ENCODE data around the gene KLF3. TPM values are rescaled to one million over a fixed set of nuclear protein-coding genes. Genes with fewer than 3 reads are reported as not detected.

KLF3 gene
- polyA plus RNA-seq (2013, experiment 1 of 2): 35.1 TPM
- 35.0 TPM for polyA plus RNA-seq (2013, experiment 2 of 2)

- Histone ChIP-seq H3K18ac (ENCODE audit: low read depth in 1 of 2, low read length in 2 of 2) (peak within 1 kb of the TSS; percentile 94 to 99), H3K23ac (ENCODE audit: low read length in 2 of 2) (peak within 1 kb of the TSS; percentile 90 to 95)
- WGBS: under 1% methylated on average over 17 of the region's 110 CpGs
These were observed at the start of gene KLF3 for GRCh38 chr4:38663801-38664705. KLF3 (plus strand) TSS chr4:38664199; CDS start chr4:38680626, 16,427 bp downstream.

GRCh38 chr4:38614231-38614630 is 49.8 kb upstream of the KLF3 start:
- H3K79me1 ChIP-seq (replicated peaks; ENCODE audit: low read length, poor library complexity, severe bottlenecking): no peaks in the 10 kb centered on the region
- H3K4me2 ChIP-seq (ENCODE audit: low read length, poor library complexity, severe bottlenecking): no peak overlapping the region
- peak overlapping the region; percentile 48 for H2BK15ac ChIP-seq (ENCODE audit: low read depth, poor library complexity, severe bottlenecking)
- no peak overlapping the region for H2AFZ ChIP-seq (ENCODE audit: low read depth, low read length)
- no peaks in the 10 kb centered on the region for H3K4me1 ChIP-seq (ENCODE audit: control insufficient read depth, insufficient read depth, low read depth, low read length)
- H3K23ac ChIP-seq (ENCODE audit: low read length in 2 of 2): peak overlapping the region in 1 of 2 experiments; percentile 71
- no peak overlapping the region for H2BK5ac ChIP-seq (ENCODE audit: low read depth, low read length, poor library complexity, severe bottlenecking)
- peak overlapping the region; percentile 77 for H2BK120ac ChIP-seq (ENCODE audit: low read depth, low read length)
- H3K36me3 ChIP-seq (ENCODE audit: control insufficient read depth in 1 of 2, insufficient read depth in 2 of 2, low read depth in 1 of 2, low read length in 2 of 2): no peaks in the 10 kb centered on the region
- H3K9me3 ChIP-seq (ENCODE audit: control insufficient read depth, low read length): no peaks in the 10 kb centered on the region
- no peak overlapping the region for H3K4me3 ChIP-seq (ENCODE audit: insufficient read depth in 1 of 2, low read depth in 1 of 2, low read length in 2 of 2)
- no peak overlapping the region for H2AK5ac ChIP-seq (ENCODE audit: low read length, severe bottlenecking)
- no peak overlapping the region for H3K14ac ChIP-seq (ENCODE audit: low read length in 2 of 2)
- H3K4ac ChIP-seq (ENCODE audit: low read depth in 1 of 2, low read length in 2 of 2): no peak overlapping the region
- peak overlapping the region in 1 of 2 experiments; percentile 59 for H3K18ac ChIP-seq (ENCODE audit: low read depth in 1 of 2, low read length in 2 of 2)
- H4K8ac ChIP-seq (ENCODE audit: low read length): peak overlapping the region; percentile 93
- no peak overlapping the region for H3K9ac ChIP-seq (ENCODE audit: low read length)
- no peak overlapping the region for H3K27ac ChIP-seq (ENCODE audit: low read length, poor library complexity, severe bottlenecking)
- WGBS: 100% methylated on average over 1 of the region's 4 CpGs
- H3K27me3 ChIP-seq (ENCODE audit: control insufficient read depth in 1 of 2, insufficient read depth in 1 of 2, low read length in 2 of 2): no peaks in the 10 kb centered on the region
- H4K91ac ChIP-seq (ENCODE audit: low read length): no peak overlapping the region
- peak; percentile 63 for DNase-seq
- H2BK12ac ChIP-seq (ENCODE audit: low read length in 2 of 2): peak overlapping the region in 1 of 2 experiments; percentile 87

More at GRCh38 chr4:38663801-38664705, at the start of gene KLF3:
- Histone ChIP-seq H2BK12ac (ENCODE audit: low read length in 2 of 2) (peak within 1 kb of the TSS; percentile 75 to 89), H3K9ac (ENCODE audit: low read length) (peak within 1 kb of the TSS; percentile 96), H2BK15ac (ENCODE audit: low read depth, poor library complexity, severe bottlenecking) (peak within 1 kb of the TSS; percentile 97), H2BK5ac (ENCODE audit: low read depth, low read length, poor library complexity, severe bottlenecking) (peak within 1 kb of the TSS; percentile 91), H2BK120ac (ENCODE audit: low read depth, low read length) (peak within 1 kb of the TSS; percentile 96), H3K14ac (ENCODE audit: low read length in 2 of 2) (peak within 1 kb of the TSS; percentile 86 to 96), H3K79me1 (replicated peaks; ENCODE audit: low read length, poor library complexity, severe bottlenecking) (peaks cover 4% of the 10 kb centered on the region), H3K27me3 (ENCODE audit: control insufficient read depth in 1 of 2, insufficient read depth in 1 of 2, low read length in 2 of 2) (no peaks in the 10 kb centered on the region), H3K27ac (ENCODE audit: low read length, poor library complexity, severe bottlenecking) (peak within 1 kb of the TSS; percentile 91), H3K4me1 (ENCODE audit: control insufficient read depth, insufficient read depth, low read depth, low read length) (peaks cover 4% of the 10 kb centered on the region), H4K91ac (ENCODE audit: low read length) (peak within 1 kb of the TSS; percentile 87), H4K8ac (ENCODE audit: low read length) (peak within 1 kb of the TSS; percentile 90), H3K4me2 (ENCODE audit: low read length, poor library complexity, severe bottlenecking) (peak within 1 kb of the TSS; percentile 89), H3K36me3 (ENCODE audit: control insufficient read depth in 1 of 2, insufficient read depth in 2 of 2, low read depth in 1 of 2, low read length in 2 of 2) (no peaks in the 10 kb centered on the region), H2AFZ (ENCODE audit: low read depth, low read length) (peak within 1 kb of the TSS; percentile 19), H3K4me3 (ENCODE audit: insufficient read depth in 1 of 2, low read depth in 1 of 2, low read length in 2 of 2) (peak within 1 kb of the TSS; percentile 86 to 92), H2AK5ac (ENCODE audit: low read length, severe bottlenecking) (no peak within 1 kb of the TSS), H3K9me3 (ENCODE audit: control insufficient read depth, low read length) (no peaks in the 10 kb centered on the region), H3K4ac (ENCODE audit: low read depth in 1 of 2, low read length in 2 of 2) (peak within 1 kb of the TSS; percentile 75 to 98)
- peak; percentile 89 for DNase-seq

GRCh38 chr4:38615847-38616246 is 48.2 kb upstream of the KLF3 start:
- no peak overlapping the region for H4K8ac ChIP-seq (ENCODE audit: low read length)
- H2BK12ac ChIP-seq (ENCODE audit: low read length in 2 of 2): no peak overlapping the region
- H3K14ac ChIP-seq (ENCODE audit: low read length in 2 of 2): no peak overlapping the region
- H3K4ac ChIP-seq (ENCODE audit: low read depth in 1 of 2, low read length in 2 of 2): no peak overlapping the region
- H2BK15ac ChIP-seq (ENCODE audit: low read depth, poor library complexity, severe bottlenecking): peak overlapping the region; percentile 8
- H3K4me3 ChIP-seq (ENCODE audit: insufficient read depth in 1 of 2, low read depth in 1 of 2, low read length in 2 of 2): no peak overlapping the region
- DNase-seq: no peak
- H3K23ac ChIP-seq (ENCODE audit: low read length in 2 of 2): no peak overlapping the region
- no peak overlapping the region for H2BK120ac ChIP-seq (ENCODE audit: low read depth, low read length)
- H4K91ac ChIP-seq (ENCODE audit: low read length): no peak overlapping the region
- H3K4me1 ChIP-seq (ENCODE audit: control insufficient read depth, insufficient read depth, low read depth, low read length): no peaks in the 10 kb centered on the region
- H2AFZ ChIP-seq (ENCODE audit: low read depth, low read length): no peak overlapping the region
- no peak overlapping the region for H3K27ac ChIP-seq (ENCODE audit: low read length, poor library complexity, severe bottlenecking)
- no peak overlapping the region for H3K9ac ChIP-seq (ENCODE audit: low read length)
- no peak overlapping the region for H2AK5ac ChIP-seq (ENCODE audit: low read length, severe bottlenecking)
- no peaks in the 10 kb centered on the region for H3K36me3 ChIP-seq (ENCODE audit: control insufficient read depth in 1 of 2, insufficient read depth in 2 of 2, low read depth in 1 of 2, low read length in 2 of 2)
- no peaks in the 10 kb centered on the region for H3K9me3 ChIP-seq (ENCODE audit: control insufficient read depth, low read length)
- H2BK5ac ChIP-seq (ENCODE audit: low read depth, low read length, poor library complexity, severe bottlenecking): no peak overlapping the region
- WGBS: 90% methylated on average over 5 of the region's 5 CpGs
- no peaks in the 10 kb centered on the region for H3K79me1 ChIP-seq (replicated peaks; ENCODE audit: low read length, poor library complexity, severe bottlenecking)
- no peak overlapping the region for H3K4me2 ChIP-seq (ENCODE audit: low read length, poor library complexity, severe bottlenecking)
- no peak overlapping the region for H3K18ac ChIP-seq (ENCODE audit: low read depth in 1 of 2, low read length in 2 of 2)
- H3K27me3 ChIP-seq (ENCODE audit: control insufficient read depth in 1 of 2, insufficient read depth in 1 of 2, low read length in 2 of 2): no peaks in the 10 kb centered on the region

- Histone ChIP-seq H3K4me3 (ENCODE audit: insufficient read depth in 1 of 2, low read depth in 1 of 2, low read length in 2 of 2) (no peak overlapping the region), H2BK12ac (ENCODE audit: low read length in 2 of 2) (no peak overlapping the region), H2AK5ac (ENCODE audit: low read length, severe bottlenecking) (no peak overlapping the region), H3K4me1 (ENCODE audit: control insufficient read depth, insufficient read depth, low read depth, low read length) (no peaks in the 10 kb centered on the region), H2BK5ac (ENCODE audit: low read depth, low read length, poor library complexity, severe bottlenecking) (no peak overlapping the region), H2BK15ac (ENCODE audit: low read depth, poor library complexity, severe bottlenecking) (no peak overlapping the region), H3K9me3 (ENCODE audit: control insufficient read depth, low read length) (no peaks in the 10 kb centered on the region), H3K9ac (ENCODE audit: low read length) (no peak overlapping the region), H3K18ac (ENCODE audit: low read depth in 1 of 2, low read length in 2 of 2) (no peak overlapping the region), H4K91ac (ENCODE audit: low read length) (no peak overlapping the region), H3K27ac (ENCODE audit: low read length, poor library complexity, severe bottlenecking) (no peak overlapping the region), H3K4ac (ENCODE audit: low read depth in 1 of 2, low read length in 2 of 2) (no peak overlapping the region), H2BK120ac (ENCODE audit: low read depth, low read length) (no peak overlapping the region), H3K4me2 (ENCODE audit: low read length, poor library complexity, severe bottlenecking) (no peak overlapping the region), H3K14ac (ENCODE audit: low read length in 2 of 2) (no peak overlapping the region), H3K36me3 (ENCODE audit: control insufficient read depth in 1 of 2, insufficient read depth in 2 of 2, low read depth in 1 of 2, low read length in 2 of 2) (no peaks in the 10 kb centered on the region), H4K8ac (ENCODE audit: low read length) (no peak overlapping the region), H3K79me1 (replicated peaks; ENCODE audit: low read length, poor library complexity, severe bottlenecking) (no peaks in the 10 kb centered on the region), H2AFZ (ENCODE audit: low read depth, low read length) (no peak overlapping the region), H3K23ac (ENCODE audit: low read length in 2 of 2) (no peak overlapping the region), H3K27me3 (ENCODE audit: control insufficient read depth in 1 of 2, insufficient read depth in 1 of 2, low read length in 2 of 2) (no peaks in the 10 kb centered on the region)
- 94% methylated on average over 3 of the region's 3 CpGs for WGBS
- no peak for DNase-seq
These were observed 45.5 kb upstream of the KLF3 start for GRCh38 chr4:38618505-38618904.

Measured in mesenchymal stem cell (in vitro differentiated cells and primary cell).